HG03060 (cell line): ENCODE measurements around the gene AGPAT4.

Experiments
- ATAC-seq: cut with Tn5 transposase; IDR thresholded peaks from one replicate; pipeline ENCODE4 v1.9.1; 2021; ENCODE audit warnings: low read depth, moderate number of reproducible peaks; ENCODE audit not compliant: unreplicated experiment

AGPAT4 gene

GRCh38 chr6:161143663-161144430 is 130.0 kb downstream of the AGPAT4 start:
- no peak for ATAC-seq

- ATAC-seq: no peak
Observed at GRCh38 chr6:161142957-161143296, 130.9 kb downstream of the AGPAT4 start.

- ATAC-seq: no peak
Observed at GRCh38 chr6:161141173-161141572, 132.7 kb downstream of the AGPAT4 start.

- no peak for ATAC-seq
Observed at GRCh38 chr6:161140554-161140875, 133.3 kb downstream of the AGPAT4 start.

GRCh38 chr6:161139766-161140553 is 133.9 kb downstream of the AGPAT4 start:
- ATAC-seq: no peak

- ATAC-seq: no peak
Observed at GRCh38 chr6:161139304-161139765, 134.5 kb downstream of the AGPAT4 start.

GRCh38 chr6:161138543-161139303 is 135.1 kb downstream of the AGPAT4 start:
- no peak for ATAC-seq

GRCh38 chr6:161137839-161138542 is 135.9 kb downstream of the AGPAT4 start:
- ATAC-seq: no peak

- no peak for ATAC-seq
Observed at GRCh38 chr6:161137320-161137719, 136.5 kb downstream of the AGPAT4 start.

- no peak for ATAC-seq
Observed at GRCh38 chr6:161136655-161137054, 137.2 kb downstream of the AGPAT4 start.

GRCh38 chr6:161135695-161136591 is 137.9 kb downstream of the AGPAT4 start:
- ATAC-seq: no peak

- no peak for ATAC-seq
Observed at GRCh38 chr6:161134550-161135298, 139.1 kb downstream of the AGPAT4 start.

- ATAC-seq: no peak
Observed at GRCh38 chr6:161133963-161134362, 139.9 kb downstream of the AGPAT4 start.

- ATAC-seq: no peak
Observed at GRCh38 chr6:161132384-161132783, 141.5 kb downstream of the AGPAT4 start.

GRCh38 chr6:161130967-161131766 is 142.7 kb downstream of the AGPAT4 start:
- no peak for ATAC-seq

- ATAC-seq: no peak
Observed at GRCh38 chr6:161130541-161130940, 143.3 kb downstream of the AGPAT4 start.

GRCh38 chr6:161128680-161129196 is 145.1 kb downstream of the AGPAT4 start:
- ATAC-seq: no peak

- ATAC-seq: no peak
Observed at GRCh38 chr6:161128230-161128629, 145.6 kb downstream of the AGPAT4 start.
